Activated T-cell treated with anti-CD3 and anti-CD28 coated beads, Interleukin-2, amount 50 U/mL, for 48 hours (primary cell): Measurements from ENCODE around the gene CEP112.

Source experiments
- DNase-seq, 2 experiments: peaks; one replicate each; pipeline ENCODE4 v3.0.0-alpha.2; 2020

Gene CEP112

DNA sequence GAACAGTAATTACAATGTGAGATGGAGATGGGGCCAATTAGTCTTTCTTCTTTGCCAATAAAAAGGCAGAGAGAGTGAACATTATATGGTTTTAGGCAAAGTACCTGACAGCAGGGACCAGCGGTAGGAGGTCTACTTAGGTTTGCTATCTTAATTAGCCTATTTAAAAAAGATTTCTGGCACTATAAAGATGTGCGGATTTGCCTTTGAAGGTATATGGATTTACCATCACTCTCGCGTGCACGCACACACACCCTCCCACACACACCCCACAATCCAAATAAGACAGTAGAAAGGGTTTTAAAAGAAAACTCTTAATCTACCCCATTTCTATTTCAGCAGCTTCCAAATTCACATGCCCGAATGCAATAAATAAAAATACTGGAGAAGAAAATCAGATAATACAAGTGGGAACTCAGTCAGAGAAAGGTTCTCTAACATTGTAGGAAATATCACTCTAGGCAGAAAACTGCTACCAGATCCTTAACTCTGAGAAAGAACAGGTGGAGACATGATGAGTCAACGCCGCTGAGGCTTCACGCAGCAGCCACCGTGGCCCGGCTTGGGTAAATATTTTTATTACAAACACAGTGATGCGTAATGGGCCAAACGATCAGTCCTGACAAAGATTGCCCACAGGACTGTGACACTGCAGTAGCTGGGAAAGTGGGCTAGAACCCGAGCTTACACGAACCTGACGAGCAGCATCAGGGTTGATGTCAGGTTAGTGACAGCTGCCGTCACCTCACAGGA is 563.9 kb downstream of the CEP112 start:
- DNase-seq, result no peak

GRCh38 chr17:65627108-65627507 is 564.8 kb downstream of the CEP112 start:
- no peak for DNase-seq

DNA sequence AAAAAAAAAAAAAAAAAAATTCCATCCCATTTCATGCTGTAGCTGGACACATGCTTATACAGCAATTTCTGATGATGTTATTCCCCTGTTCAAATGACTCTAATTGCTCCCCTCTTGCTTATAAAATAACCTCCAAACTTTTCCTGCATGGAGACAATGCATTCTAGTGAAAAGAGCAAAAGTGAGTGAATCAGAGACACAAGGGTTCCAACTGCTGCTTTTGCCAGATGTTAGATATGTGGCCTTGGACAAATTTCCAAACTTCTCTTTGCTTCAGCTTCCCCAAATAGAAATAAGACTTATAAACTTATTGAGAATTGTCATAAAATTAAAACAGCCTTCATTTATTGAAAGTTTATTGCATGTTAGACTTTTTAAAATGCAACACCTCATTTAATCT is 565.5 kb downstream of the CEP112 start:
- DNase-seq, result no peak

- no peak for DNase-seq
Measured at GRCh38 chr17:65618516-65618915, 573.4 kb downstream of the CEP112 start.

DNA sequence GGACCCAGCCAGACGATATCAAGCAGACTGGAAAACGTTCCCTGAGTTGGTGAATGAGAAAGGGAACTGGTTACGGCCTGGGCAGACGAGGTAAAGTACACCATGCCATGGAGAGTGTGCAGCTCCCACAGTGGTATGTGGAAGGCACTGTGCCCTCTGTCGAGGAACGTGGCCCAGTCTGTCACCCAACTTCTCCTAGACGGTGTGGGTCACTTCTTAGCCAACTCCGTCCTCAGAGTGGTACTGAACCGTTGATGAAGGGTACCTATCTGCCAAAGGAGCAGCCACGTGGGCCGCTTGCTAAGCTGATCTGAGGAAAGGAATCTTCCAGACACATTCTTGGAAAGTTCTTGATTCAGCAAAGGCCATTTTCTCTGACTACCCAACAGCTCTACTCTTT is 574.4 kb downstream of the CEP112 start:
- no peak for DNase-seq

DNA sequence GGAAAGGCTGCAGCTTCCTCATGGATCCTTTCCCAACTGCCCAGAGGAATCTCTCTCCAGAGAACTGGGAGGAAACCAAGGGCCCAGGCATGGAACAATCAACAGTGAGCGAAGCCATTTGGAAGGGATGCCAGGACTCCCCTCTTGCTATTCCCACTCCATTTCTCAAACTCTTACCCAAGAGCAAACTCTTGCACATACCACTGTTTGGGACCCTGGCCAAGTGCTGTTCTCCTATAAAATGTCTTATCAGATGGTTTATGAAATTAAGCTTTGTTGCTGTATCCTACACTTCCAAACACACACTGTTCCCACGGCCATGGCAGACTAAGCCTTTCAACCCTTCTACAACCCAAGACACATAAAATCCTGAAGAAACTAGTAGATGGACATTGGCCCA is 582.2 kb downstream of the CEP112 start:
- no peak for DNase-seq

GRCh38 chr17:65609286-65609685 is 582.6 kb downstream of the CEP112 start:
- DNase-seq, result no peak

DNA sequence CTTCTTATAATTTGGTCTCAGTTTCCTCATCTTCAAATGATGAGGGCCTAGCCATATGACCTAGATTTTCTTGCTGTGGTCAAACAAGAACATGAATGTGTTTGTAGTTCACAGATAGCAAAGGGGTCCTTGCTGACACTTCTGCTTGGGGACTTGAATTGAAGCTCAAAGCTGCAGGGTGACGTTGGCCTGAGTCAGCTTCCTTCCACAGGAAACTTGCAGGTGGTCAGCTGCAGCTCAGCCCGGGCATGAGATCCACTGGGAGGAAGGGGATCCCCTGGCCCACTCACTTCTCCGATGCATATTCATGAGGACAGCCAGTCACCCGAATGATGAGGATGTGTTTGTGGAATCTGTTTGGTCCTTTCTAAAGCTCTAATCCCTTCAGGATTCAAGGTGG is 587.9 kb downstream of the CEP112 start:
- DNase-seq, result no peak

DNA sequence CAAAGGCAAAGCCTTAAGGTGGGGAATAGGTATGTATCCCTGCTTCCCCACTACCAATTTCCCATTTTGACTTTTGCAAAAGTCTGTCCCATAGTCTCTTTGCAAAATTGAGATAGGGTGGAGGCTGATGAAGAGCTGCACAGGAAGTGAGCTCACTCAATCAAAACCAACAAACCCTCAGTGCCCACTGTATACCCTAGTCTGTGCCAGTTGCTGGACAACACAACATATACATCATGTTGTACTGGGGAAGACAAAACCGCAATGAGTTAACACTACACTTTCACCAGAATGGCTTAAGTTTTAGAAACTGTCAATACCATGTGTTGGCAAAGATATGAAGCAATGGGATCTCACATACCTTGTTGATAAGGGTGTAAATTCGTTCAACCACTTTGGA is 590.1 kb downstream of the CEP112 start:
- DNase-seq, result no peak

DNA sequence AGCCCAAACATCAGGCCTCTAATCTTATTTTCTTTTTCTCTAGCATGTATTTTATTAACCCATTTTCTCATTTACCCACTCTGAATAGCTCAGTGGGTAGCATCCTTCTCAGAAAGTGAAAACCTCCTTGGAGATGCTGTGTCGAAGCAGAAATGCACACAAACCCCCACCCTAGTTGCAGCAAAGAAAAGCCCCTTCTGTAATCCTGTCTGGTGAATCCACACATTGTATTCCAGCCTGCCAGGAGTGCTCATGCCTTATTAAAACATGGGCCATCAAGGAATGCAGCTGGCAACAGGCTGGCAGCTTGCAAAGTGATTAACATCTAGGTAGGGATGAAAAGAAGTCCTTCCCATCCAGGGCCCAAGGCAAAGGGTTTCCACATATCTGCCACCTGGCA is 590.8 kb downstream of the CEP112 start:
- DNase-seq, result no peak

DNA sequence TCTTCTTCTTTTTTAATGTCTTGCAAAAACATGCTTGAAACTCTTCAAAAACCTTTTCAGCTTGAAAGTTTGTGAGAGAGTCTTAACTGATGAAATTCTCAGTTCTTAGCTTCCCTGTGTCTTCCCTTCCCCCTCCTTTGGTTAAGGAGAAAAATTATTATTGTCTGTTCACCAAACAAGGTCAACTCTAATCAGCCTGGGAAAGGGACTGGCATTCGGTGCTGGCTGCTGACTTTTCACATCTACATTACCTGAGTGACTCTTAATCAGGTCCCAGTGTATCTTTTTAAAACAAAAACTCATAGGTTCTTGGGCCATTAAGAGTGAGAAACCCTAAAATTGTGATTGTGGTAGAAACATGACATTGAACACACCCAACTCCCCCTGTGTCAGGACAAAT is 591.4 kb downstream of the CEP112 start:
- no peak for DNase-seq

DNA sequence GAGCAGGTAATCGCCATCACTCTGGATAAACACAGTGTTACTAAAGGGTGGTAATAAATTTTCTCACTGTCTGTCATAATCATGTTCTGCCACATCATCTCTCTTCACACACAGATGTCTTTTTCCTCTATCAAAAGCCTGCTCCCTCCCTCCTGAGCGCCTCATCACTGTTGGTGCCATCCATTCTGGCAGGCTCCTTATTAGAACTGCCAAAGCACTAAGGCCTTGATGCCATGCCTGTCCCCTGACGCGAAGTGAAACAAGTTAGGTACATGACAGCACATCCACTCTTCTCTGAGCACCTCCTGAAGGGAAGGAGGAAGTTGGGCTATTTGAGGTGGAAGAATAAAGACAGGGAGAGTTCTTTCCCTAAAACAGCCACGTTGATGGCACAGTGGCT is 592.3 kb downstream of the CEP112 start:
- no peak for DNase-seq

DNA sequence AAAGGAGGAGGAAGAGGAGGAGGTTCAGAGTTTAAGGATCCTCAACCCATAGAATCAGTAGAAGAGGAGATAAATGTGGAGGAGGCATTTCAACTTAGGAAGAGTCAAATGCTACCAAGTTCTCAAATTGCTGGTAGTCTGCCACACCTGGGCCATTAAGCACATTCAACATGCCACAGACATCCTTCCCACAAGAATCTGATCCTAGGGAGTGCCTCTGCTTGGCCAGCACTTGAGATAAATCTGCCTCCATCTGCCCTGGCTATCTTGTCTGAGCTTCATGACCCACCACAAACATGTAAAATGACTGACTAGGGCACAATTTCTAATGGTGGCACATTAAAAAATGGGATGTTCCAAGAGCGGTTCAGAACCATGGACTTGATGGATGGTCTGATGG is 593.2 kb downstream of the CEP112 start:
- no peak for DNase-seq

- DNase-seq, result no peak
Measured at GRCh38 chr17:65595071-65595656, 596.8 kb downstream of the CEP112 start.

DNA sequence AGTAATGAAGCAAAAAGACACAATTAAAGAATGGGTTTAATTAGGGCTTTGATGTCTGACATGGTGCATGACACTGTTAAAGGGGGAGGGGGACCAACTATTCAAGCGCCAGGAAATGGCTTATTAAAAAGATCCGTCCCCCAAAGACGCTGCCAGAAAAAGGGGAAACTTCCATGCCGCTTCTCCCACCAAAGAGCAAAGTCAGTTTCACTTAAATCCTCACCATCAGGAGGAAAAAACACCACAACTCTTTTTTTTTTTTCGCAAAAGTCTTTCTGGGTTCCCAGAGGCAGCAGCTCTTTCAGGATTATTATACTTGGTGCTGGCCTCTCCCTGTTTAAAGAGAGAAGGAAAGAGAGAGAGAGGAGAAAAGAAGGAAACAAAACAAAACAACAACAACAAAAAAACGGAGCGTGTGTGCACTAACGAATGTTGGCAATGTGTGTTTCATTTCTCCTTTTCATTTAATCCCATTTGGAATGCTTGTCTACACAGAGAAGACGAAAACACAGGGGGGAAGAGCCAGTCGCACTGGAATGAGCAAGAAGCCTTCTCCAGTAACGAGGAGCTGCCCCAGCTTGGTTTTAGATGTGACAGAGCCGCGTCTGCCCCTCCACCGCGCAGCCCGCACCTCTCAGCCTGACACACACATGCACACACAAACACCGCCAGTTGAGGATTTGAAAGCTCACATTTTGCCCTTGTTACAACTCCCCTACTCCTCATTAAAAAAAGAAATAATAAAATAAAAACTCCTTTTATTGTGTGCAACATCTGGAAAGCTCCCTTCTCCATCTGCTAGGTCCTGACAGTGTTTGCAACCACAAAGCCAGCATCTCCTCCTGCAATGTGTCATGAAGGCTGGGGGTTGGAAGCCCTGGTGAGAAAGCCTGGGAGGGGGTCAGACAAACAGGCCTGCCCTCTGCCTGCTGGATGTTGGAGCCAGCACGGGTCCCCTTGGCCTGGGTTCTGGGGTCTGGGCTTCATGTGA is 597.8 kb downstream of the CEP112 start:
- peak; percentile 37 to 41 for DNase-seq

GRCh38 chr17:65593092-65593854 is 598.7 kb downstream of the CEP112 start:
- no peak for DNase-seq

DNA sequence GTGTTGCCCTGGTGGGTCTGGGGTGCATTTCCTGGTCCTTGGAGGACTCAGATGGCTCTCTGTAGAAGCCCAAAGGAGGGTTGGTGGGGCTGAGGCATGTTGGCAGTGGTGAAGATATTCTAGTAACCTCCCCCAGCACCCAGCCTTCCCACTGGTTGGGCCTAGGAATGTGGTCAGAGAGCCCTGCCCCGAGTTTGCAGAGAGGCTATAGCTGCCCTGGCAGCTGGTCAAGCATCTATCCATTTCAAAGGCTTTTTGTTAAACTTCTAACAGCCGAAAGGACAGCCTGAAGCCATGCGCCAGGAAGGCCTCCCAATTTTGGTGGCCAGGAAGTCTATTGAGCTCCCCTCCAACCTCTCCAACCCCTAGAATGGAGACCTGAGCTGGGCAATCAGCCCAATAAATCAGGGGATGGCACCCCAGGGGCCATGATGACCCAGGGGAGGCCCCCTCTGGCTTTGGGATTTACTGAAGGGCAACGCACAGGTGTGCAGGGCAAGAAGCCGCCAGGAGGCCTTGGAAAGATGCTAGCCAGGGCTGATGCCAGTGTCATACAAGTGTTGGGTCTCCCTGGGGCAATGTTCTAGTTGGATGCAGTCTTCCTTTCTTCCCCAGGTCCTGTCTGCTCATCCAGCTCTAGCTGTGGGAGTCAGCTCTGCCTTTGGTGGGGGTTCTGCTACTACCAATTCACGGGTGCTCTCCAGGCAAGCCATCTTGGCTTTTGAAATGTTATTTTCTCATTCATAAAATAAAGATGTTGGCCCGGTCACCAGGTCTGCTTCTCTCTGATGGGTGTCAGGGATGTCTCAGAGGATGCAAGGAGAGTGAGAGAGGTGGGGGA is 599.6 kb downstream of the CEP112 start:
- no peak for DNase-seq

GRCh38 chr17:65589321-65589720 is 602.6 kb downstream of the CEP112 start:
- no peak for DNase-seq

DNA sequence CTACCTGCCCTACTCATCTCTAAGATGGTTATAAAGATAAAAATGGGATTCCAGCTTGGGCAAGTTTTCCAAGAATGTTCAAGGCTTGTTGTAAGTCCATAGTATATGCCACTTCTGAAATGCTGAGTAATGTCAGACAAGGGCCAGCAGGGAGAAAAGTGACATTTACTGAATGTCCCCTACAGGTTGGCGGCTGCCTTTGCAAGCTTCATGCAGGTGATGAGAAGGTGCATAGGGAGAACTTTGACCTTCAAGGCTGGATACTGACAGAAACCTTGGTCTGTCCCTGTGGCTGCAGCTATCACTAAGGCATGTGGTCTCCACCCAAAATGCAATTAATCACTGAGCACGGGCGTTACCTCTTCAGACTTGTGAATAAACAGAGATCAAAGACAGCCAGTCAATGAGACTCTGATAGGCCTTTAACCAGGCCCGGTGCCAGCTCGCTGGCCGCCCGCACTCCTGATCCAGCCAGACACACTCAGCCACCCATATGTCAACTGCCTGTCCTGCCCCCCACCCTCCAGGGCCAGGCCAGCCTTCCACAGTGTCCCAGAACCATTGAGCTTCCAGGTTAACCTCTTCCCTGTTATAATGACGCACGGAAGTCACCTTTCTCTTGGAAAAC is 603.6 kb downstream of the CEP112 start:
- DNase-seq, result no peak

GRCh38 chr17:65587534-65588180 is 604.3 kb downstream of the CEP112 start:
- DNase-seq, result no peak

- no peak for DNase-seq
Measured at GRCh38 chr17:65586899-65587298, 605.0 kb downstream of the CEP112 start.
